Omental fat pad (tissue), 4 donors: ENCODE results near the gene ZSWIM3. TPM values are rescaled to one million over a fixed set of nuclear protein-coding genes. Genes with fewer than 3 reads are reported as not detected.

Experiments used
- ATAC-seq: fragments of 150-250 bp; one replicate; pipeline ENCODE4 v1.9.1; 2016; ENCODE audit warnings: mild to moderate bottlenecking, moderate library complexity; ENCODE audit not compliant: low FRiP score
- DNase-seq: peaks from one replicate; pipeline ENCODE4 v3.0.0-alpha.2; 2019; ENCODE audit warnings: low spot score
- total RNA-seq, 4 donors: library from RNA; depleted of rRNA; stranded (reverse); fragments of >200 nt; gene quantifications; one replicate each; pipeline ENCODE4 v1.1.0, GENCODE V29; 2016
- TF ChIP-seq, protein P1 (sequence below), 3 donors: fragments of 450-650 bp; IDR thresholded peaks; one replicate each; pipeline ENCODE4 v1.5.1; 2016 to 2017; ENCODE audit warnings: antibody characterized with exemption in 3 of 3, mild to moderate bottlenecking in 3 of 3, moderate library complexity in 2 of 3

The ZSWIM3 gene
- total RNA-seq, 4 donors from 2014 or later = 2.3 to 5.0 (median 3.1) TPM

DNA sequence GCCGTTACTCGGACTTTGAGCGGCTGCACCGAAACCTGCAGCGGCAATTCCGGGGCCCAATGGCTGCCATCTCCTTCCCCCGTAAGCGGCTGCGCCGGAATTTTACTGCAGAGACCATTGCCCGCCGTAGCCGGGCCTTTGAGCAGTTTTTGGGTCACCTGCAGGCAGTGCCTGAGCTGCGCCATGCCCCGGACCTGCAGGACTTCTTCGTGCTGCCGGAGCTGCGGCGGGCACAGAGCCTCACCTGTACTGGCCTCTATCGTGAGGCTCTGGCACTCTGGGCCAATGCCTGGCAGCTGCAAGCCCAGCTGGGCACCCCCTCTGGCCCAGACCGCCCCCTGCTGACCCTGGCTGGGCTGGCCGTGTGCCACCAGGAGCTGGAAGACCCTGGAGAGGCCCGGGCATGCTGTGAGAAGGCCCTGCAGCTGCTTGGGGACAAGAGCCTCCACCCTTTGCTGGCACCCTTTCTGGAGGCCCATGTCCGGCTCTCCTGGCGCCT, 16.7 kb upstream of the ZSWIM3 start:
- ATAC-seq (no peak), DNase-seq (no peak)
- TF ChIP-seq, protein P1, sequence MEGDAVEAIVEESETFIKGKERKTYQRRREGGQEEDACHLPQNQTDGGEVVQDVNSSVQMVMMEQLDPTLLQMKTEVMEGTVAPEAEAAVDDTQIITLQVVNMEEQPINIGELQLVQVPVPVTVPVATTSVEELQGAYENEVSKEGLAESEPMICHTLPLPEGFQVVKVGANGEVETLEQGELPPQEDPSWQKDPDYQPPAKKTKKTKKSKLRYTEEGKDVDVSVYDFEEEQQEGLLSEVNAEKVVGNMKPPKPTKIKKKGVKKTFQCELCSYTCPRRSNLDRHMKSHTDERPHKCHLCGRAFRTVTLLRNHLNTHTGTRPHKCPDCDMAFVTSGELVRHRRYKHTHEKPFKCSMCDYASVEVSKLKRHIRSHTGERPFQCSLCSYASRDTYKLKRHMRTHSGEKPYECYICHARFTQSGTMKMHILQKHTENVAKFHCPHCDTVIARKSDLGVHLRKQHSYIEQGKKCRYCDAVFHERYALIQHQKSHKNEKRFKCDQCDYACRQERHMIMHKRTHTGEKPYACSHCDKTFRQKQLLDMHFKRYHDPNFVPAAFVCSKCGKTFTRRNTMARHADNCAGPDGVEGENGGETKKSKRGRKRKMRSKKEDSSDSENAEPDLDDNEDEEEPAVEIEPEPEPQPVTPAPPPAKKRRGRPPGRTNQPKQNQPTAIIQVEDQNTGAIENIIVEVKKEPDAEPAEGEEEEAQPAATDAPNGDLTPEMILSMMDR (IDR thresholded peaks at IDR 0.05) = no peak

DNA sequence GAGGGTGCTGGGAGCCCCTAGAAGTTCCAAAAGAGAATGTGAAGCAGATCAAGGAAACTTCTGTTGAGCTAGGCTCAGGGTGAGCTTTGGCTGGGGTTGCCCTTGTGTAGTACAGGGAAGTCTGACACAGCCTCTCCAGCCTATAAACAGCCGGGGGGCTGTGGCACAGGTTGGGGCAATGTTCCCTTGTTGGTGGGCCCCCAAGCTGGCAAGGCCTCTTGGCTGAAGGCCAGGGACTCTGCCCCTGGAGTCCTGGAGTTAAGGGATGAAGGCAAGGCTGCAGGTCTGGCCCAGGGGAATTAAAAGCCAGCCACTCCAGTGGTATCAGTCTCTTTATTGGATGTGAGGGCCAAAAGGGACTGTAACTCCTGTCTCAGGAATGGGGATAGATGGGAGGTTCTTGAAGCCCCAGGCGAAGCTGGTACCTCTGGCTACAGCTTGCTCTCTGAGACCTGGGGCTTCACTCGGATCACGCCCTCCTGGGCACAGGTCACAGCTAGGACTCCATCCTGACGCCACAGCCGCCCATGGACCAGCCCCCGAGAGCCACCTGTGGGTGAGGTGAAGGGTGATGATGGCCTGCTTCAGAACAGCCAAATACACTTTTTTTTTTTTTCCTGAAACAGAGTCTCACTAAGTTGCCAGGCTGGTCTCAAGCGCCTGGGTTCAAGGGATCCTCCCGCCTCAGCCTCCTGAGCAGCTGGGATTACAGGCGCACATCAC, 15.8 kb upstream of the ZSWIM3 start:
- no peak for DNase-seq
- ATAC-seq = no peak
- TF ChIP-seq, protein P1 (IDR thresholded peaks at IDR 0.05) = no peak

DNA sequence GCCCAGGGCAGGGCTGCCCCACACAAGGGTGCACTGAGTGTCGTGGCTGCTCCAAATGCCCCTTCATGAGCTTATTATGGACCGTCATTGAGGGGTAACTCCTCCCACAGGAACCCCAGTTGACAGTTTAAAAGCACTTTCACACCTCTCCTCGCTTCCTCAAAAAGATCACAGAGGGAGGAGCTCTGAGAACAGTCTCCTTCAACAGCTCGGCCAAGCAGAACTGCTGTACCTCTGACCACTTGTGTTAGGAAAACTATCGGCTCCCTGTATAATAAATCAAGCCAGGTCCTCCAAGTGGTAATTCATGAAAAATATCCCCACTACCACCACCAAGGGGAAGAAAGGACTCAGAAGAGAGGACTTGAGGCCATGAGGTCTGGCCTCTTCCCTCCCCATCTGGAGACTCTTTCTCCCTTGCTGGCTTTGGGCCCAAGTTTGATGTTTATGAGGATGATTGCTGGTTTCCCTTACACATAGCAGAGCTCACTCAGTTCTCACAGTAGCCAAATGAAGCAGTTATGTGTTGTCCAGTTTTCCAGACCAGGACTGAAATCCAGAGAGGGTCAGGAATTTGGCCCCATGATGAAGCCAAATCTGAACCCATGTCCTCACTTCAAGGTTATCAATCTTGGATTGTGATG, 15.1 kb upstream of the ZSWIM3 start:
- ATAC-seq (no peak), DNase-seq (no peak)
- TF ChIP-seq, protein P1 (IDR thresholded peaks at IDR 0.05) = no peak

DNA sequence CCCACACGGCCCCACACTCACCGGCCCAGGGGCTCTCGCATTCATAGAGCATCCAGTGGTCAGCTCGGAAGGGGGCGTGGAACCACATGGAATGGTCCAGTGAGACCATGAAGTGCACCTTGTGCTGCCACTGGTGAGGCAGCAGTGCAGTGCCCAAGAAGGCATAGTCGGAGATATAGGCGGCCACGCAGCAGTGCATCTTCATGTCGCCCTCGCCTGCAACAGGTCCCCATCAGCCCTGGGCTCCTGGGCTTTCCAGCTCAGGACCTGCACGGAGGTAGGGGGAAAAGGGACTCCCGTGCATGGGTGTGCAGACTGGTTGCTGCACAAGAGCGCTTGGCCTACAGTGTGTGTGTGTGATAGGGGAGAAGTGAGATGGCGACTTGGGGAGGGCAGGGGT, 13.9 kb upstream of the ZSWIM3 start:
- ATAC-seq (no peak), DNase-seq (no peak)
- TF ChIP-seq, protein P1 (IDR thresholded peaks at IDR 0.05) = no peak

DNA sequence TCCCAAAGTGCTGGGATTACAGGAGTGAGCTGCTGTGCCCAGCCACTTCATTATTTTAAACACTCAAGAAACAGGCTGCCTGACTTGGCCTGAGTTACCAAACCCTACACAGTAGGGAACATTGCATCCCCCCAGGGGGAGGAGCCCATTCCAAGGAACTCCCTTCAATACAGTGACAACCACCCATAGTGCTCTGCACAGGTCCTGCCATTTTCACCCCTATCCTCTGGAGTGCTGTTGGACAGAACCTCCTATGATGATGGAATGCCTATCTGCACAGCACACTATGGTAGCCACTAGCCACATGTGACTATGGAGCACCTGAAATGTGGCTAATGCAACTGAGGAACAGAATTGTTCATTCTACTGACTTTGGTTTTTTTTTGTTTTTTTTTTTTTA, 12.0 kb upstream of the ZSWIM3 start:
- no peak for DNase-seq
- no peak for ATAC-seq
- TF ChIP-seq, protein P1 (IDR thresholded peaks at IDR 0.05) = no peak

DNA sequence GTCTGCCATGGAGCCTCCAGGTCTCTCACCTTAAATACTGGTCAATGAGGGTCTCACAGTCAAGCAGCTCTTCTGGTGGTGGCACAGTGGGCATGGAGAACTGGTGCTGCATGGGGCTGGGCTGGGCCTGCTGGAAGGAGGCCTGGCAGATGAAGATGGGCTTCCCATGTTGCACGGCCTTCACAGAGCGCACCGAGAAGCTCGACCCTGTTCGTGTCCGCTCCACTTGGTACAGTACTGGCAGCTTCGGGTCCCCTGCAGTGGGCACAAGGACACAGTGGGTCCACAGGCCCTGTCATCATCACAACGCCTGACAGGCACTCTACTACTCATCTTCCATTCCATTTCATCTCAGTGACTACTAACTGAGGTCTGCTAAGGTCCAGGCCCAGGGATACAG, 9.0 kb upstream of the ZSWIM3 start:
- DNase-seq (no peak), ATAC-seq (no peak)
- TF ChIP-seq, protein P1 (IDR thresholded peaks at IDR 0.05) = no peak
